Thoracic aorta (tissue), 2 donors: ENCODE measurements around the gene TMCO4. TPM values are rescaled to one million over a fixed set of nuclear protein-coding genes. Genes with fewer than 3 reads are reported as not detected.

Source experiments
- ATAC-seq: fragments of 150-250 bp; one replicate; pipeline ENCODE4 v1.8.0; 2017; ENCODE audit warnings: low read depth; ENCODE audit not compliant: insufficient number of reproducible peaks, low FRiP score
- DNase-seq: peaks from one replicate; pipeline ENCODE4 v3.0.0-alpha.2; 2020; ENCODE audit warnings: low spot score
- H3K27ac ChIP-seq, 2 donors: fragments of 200-600 bp; sonication (generic); 1 replicate in 1 of 2; 2 replicates in 1 of 2; pipeline ENCODE4 v1.5.1; 2016; ENCODE audit warnings: mild to moderate bottlenecking in 2 of 2, moderate library complexity in 2 of 2
- H3K27me3 ChIP-seq: fragments of 200-600 bp; sonication (generic); replicated peaks from 2 replicates; pipeline ENCODE4 v1.6.0; 2016; ENCODE audit warnings: mild to moderate bottlenecking; ENCODE audit not compliant: insufficient read depth
- H3K36me3 ChIP-seq: fragments of 200-600 bp; sonication (generic); one replicate; pipeline ENCODE4 v1.5.1; 2016
- H3K4me1 ChIP-seq, 2 donors: fragments of 200-600 bp; sonication (generic); 1 replicate in 1 of 2; 2 replicates in 1 of 2; pipeline versions ENCODE4 v1.5.1 to v1.6.0; 2016; ENCODE audit warnings: low read depth in 2 of 2, mild to moderate bottlenecking in 1 of 2; ENCODE audit not compliant: control insufficient read depth in 1 of 2
- H3K4me3 ChIP-seq: fragments of 200-600 bp; sonication (generic); 2 replicates; pipeline ENCODE4 v1.5.1; 2016; ENCODE audit warnings: mild to moderate bottlenecking
- H3K9me3 ChIP-seq: fragments of 200-600 bp; sonication (generic); 2 replicates; pipeline ENCODE4 v1.5.1; 2016
- CTCF ChIP-seq: fragments of 200-600 bp; sonication (generic); IDR thresholded peaks from one replicate; pipeline ENCODE4 v1.5.1; 2019; ENCODE audit warnings: antibody characterized with exemption
- total RNA-seq, 2 donors: library from RNA; depleted of rRNA; stranded (reverse); fragments of >200 nt; gene quantifications; one replicate each; pipeline versions ENCODE4 v1.1.0 to v1.2.3, GENCODE V29; 2016

The TMCO4 gene
- total RNA-seq, 2 donors from 2014 or later: 33.2 to 33.4 TPM

- Histone ChIP-seq H3K27me3 (no peaks in the 10 kb centered on the region), H3K9me3 (no peaks in the 10 kb centered on the region), H3K36me3 (no peaks in the 10 kb centered on the region), H3K4me1 (no peaks in the 10 kb centered on the region), H3K27ac (no peak overlapping the region), H3K4me3 (no peak overlapping the region)
- ATAC-seq (no peak), DNase-seq (no peak)
- TF ChIP-seq CTCF: no peak
These were observed 40.5 kb upstream of the TMCO4 start for GRCh38 chr1:19840228-19840627.

DNA sequence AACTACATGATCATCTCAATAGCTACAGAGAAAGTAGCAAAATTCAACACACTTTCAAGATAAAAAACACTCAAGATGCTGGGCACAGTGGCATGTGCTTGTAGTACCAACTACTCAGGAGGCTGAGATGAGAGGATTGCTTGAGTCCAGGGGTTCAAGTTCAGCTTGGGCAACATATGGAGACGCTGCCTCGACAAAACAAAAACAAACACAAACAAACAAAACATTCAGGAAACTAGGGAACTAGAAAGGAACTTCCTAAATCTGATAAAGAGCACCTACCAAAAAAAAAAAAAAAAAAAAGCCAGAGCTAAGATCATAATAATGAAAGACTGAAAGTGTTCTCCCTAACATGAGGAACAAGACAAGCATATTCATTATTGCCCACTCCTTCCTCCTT is 38.1 kb upstream of the TMCO4 start:
- ATAC-seq (no peak), DNase-seq (no peak)
- no peaks in the 10 kb centered on the region for H3K4me1 ChIP-seq
- no peak overlapping the region for H3K4me3 ChIP-seq
- TF ChIP-seq CTCF: no peak
- H3K27ac ChIP-seq: no peak overlapping the region
- H3K9me3 ChIP-seq: no peaks in the 10 kb centered on the region
- H3K36me3 ChIP-seq: no peaks in the 10 kb centered on the region
- H3K27me3 ChIP-seq: no peaks in the 10 kb centered on the region

GRCh38 chr1:19835578-19835977 is 35.9 kb upstream of the TMCO4 start:
- H3K27ac ChIP-seq: no peak overlapping the region
- no peak for TF ChIP-seq CTCF
- H3K4me1 ChIP-seq: no peaks in the 10 kb centered on the region

DNA sequence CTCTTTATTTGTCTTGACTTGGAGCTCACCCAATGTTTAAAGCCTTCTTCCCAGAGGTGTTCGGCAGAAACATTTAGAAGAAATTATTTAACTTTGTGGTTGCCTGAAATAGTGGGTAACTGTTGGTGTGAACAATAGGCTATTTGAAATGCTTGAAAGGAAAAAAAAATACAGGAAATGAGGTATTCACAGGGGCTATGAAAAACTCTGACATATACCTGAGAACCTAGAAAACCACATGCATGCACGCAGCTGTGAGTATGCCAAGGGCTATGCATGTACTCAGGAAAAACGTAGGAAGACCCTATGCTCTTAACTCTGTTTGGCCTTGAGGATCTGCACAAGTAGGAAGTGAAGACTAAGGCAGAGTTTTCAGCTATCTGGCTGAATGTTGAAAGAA is 31.7 kb upstream of the TMCO4 start:
- no peaks in the 10 kb centered on the region for H3K9me3 ChIP-seq
- ATAC-seq: no peak
- no peaks in the 10 kb centered on the region for H3K27me3 ChIP-seq
- no peak for DNase-seq
- no peak for TF ChIP-seq CTCF
- no peak overlapping the region for H3K4me3 ChIP-seq
- H3K4me1 ChIP-seq: no peaks in the 10 kb centered on the region
- no peaks in the 10 kb centered on the region for H3K36me3 ChIP-seq
- H3K27ac ChIP-seq: no peak overlapping the region

More at GRCh38 chr1:19835578-19835977, 35.9 kb upstream of the TMCO4 start:
- no peaks in the 10 kb centered on the region for H3K27me3 ChIP-seq
- H3K4me3 ChIP-seq: no peak overlapping the region
- ATAC-seq (no peak), DNase-seq (no peak)
- H3K36me3 ChIP-seq: no peaks in the 10 kb centered on the region
- no peaks in the 10 kb centered on the region for H3K9me3 ChIP-seq

GRCh38 chr1:19828546-19828945 is 28.8 kb upstream of the TMCO4 start:
- peaks cover 5 to 6% of the 10 kb centered on the region in 2 donors for H3K4me1 ChIP-seq
- no peaks in the 10 kb centered on the region for H3K27me3 ChIP-seq
- H3K36me3 ChIP-seq: no peaks in the 10 kb centered on the region
- no peak for TF ChIP-seq CTCF
- DNase-seq (no peak), ATAC-seq (no peak)
- no peaks in the 10 kb centered on the region for H3K9me3 ChIP-seq
- H3K27ac ChIP-seq: no peak overlapping the region
- H3K4me3 ChIP-seq: no peak overlapping the region
